Ramos (cell line): ENCODE data around the gene BHMT2.

Experiments used
- in situ Hi-C: fragments of 300-500 bp; cut with MboI; formaldehyde crosslinking; loops from one replicate; pipeline ENCODE4 v1.14.3; 2022; ENCODE audit warnings: low sequenced_read_pairs; ENCODE audit not compliant: unreplicated experiment

Gene BHMT2

DNA sequence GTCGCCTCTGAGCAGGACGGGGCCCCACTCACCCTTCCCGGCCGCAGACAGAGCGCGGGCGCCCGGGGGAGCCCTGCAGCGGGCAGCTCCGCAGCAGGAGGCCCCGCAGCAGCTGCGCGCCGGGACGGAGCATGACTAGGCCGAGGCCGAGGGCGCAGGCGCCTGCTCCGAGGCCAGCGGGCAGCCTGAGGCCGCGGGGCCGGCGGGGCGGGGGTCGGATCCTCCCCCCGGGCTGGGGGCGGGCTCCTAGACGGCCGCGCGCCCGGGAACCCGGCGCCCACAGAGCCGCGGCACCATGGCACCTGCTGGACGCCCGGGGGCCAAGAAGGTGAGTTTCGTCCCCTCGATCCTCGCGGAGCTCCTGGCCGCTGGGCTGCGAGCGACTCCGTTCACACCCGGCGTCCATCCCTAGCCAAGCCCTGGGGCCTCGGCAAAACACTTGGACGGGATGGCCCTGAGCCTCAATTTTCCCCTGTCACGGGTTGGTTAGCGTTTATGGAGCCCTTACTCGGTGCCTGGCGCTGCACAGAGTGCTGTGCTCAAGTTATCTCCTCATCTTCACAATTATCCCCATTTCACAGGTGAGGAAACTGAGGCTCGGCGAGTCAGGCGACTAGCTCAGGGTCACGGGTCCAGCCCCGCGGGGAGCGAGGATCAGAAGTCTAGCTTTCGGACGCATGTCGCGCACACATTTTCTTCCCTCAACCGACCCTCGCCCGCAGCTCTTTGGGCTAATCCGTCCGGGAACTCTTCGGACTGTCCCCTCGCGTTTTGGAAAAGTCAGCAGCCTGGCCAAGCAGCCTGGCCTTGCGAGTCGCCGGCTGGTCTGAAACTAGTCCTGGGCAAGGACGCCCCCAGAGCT, at the start of gene BHMT2, which contains the start of gene DMGDH:
Gene BHMT2, plus strand, starts transcription at position 280 of the 862 bp plus-strand sequence. Its CDS starts 16 bp downstream, at position 296.
Gene DMGDH, minus strand, starts transcription at position 187 of the 862 bp plus-strand sequence. Its CDS starts 54 bp downstream, at position 133.
- in situ Hi-C loops, result no loop called here

GRCh38 chr5:79020861-79021561, 48.6 kb upstream of the BHMT2 start:
- in situ Hi-C loops, result loop anchor here (10.0 to 25.0 kb wide), 3 partner anchors 94 to 1066 kb away; partner anchors contain the start of gene BHMT

GRCh38 chr5:79021753-79022152, 47.8 kb upstream of the BHMT2 start:
- in situ Hi-C loops, result loop anchor here (10.0 to 25.0 kb wide), 3 partner anchors 93 to 1066 kb away; partner anchors contain the start of gene BHMT

DNA sequence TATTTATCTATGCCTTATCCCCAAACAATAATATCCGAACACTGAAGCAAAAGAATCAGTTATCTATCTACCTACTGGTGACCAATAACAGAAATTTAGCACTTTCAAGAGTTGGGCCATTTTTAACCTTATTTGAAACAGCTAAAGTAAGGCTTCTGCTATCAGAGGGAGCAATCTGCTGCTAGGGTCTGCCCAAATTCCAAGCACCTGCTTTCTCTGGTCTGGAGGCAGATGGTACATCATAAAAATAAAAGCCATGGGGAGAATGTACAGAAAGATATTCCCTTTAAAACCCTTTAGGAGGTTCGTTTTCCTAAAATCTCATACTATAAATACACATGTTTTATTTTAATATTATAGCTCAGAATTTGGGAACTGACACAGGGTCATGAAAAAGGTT, 46.8 kb upstream of the BHMT2 start:
- in situ Hi-C loops, result loop anchor here (10.0 to 25.0 kb wide), 3 partner anchors 92 to 1065 kb away; partner anchors contain the start of gene BHMT

- in situ Hi-C loops, result loop anchor here (10.0 to 25.0 kb wide), 3 partner anchors 91 to 1064 kb away; partner anchors contain the start of gene BHMT
Observed at GRCh38 chr5:79023348-79023747, 46.2 kb upstream of the BHMT2 start.

DNA sequence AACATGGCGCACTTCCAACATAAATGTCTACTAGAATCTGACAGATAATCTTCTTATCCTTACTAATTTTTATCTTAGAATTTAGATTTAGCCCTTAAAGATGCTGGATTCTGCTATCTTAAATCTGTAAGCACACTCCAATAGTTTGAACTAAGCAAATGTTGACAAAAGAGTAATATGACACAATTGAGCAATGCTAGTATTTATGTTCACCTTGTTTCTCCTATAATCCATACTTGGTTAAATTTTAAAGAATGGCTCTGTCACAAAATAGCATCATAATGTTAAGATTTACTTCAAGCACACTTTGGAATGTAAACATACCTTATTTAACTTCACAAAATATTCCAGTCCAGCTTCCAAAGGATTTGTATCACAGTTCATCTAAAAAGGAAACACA, 45.6 kb upstream of the BHMT2 start:
- in situ Hi-C loops, result loop anchor here (10.0 to 25.0 kb wide), 3 partner anchors 91 to 1063 kb away; partner anchors contain the start of gene BHMT

DNA sequence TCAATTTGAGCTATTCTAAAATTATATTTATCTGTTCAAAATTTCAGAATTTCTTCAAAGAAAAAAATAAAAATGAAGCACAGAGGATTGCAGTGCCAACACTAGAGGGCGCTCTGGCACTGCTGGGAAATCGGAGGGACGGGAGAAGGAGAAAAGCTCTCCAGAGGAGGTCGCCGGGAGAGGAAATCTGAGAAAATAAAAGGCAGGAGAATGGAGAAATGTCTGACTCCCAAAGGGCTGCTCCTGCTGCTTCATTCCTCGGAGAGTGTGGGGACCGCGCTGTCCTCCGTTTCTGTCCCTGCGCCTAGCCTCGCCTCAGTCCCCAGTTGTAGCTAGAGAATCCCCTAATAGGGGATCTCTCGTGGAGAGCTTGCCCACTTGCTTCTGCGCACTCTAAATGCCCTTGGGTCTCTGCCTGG, 44.5 kb upstream of the BHMT2 start:
- in situ Hi-C loops, result loop anchor here (10.0 kb wide), 1 partner anchor 90 kb away; the partner anchor contains the start of gene BHMT

DNA sequence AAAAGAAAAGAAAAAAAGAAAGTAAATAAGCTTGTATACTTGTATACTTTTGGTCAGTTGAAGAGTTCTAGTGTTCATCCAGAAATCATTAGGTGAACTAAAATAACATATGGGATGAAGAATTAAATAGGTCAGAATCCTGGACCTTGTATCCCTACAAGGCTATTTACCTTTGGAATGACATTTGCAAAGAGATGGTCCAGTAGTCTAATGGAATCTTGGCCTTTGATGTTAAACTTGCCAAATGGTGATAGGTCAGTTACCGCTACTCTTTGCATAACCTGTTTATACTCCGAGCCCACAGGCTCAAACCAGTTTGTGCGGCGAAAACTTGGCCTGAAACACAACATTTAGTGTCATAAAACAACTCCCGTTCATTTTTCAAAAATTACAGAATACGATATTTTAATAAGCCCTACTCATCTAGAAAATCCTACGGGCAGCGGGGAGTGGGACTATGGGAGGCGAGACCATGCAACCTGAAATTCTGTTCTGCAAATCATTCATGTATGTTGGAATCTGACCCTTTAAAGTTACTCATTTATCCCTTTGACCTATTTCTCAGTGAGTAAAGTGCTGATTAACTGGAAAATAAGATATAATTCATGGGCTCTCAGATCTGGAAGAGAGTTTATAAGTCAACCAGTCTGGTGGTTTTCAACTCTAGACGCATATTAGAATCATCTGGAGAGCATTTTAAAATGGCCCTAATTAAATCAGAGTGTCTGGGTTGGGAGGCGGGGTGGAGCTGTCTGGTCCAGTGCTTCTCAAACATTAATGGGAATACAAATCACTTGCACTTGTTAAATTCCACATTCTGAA, 38.7 kb upstream of the BHMT2 start:
- in situ Hi-C loops, result no loop called here

DNA sequence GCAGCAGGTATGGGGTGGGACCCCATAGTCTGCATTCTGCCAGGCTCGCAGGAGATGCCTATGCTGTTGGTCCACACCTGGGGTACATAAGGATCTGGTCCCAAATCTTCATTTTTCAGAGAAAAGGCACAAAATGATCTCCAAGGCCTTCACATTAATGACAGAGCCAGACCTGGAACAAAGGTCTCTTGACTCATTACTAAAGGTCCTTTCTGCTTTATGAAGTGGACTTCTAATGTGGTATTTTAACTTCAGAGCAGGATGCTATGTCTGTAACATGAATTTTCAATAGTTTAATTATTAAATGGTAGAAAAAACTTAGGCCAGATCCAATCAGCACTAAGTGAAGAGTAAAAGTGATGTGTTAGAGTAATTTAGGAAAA, 38.1 kb upstream of the BHMT2 start:
- in situ Hi-C loops, result no loop called here

GRCh38 chr5:79032031-79032695, 37.4 kb upstream of the BHMT2 start:
- in situ Hi-C loops, result no loop called here

GRCh38 chr5:79032782-79033181, 36.8 kb upstream of the BHMT2 start:
- in situ Hi-C loops, result no loop called here

DNA sequence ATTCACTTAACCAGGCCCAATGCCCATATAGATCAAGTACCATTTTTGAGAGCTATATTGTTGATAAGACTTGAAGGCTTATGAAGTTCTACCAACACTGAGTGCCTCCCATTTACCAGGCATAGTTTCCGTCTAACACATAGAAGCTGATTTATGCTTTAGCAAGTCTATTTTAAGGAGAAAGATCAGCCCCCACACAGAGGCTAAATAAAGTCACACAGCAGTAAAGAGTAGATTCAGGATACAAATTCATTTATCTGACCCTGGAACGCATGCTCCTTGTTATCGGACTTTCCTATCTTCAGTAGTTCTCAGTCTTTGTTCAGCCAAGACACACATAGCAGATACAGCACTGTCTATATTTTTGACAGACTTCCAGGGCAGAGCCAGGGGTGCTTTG, 34.3 kb upstream of the BHMT2 start:
- in situ Hi-C loops, result no loop called here

- in situ Hi-C loops, result no loop called here
Observed at GRCh38 chr5:79036769-79037168, 32.8 kb upstream of the BHMT2 start.

GRCh38 chr5:79042188-79042587, 27.4 kb upstream of the BHMT2 start:
- in situ Hi-C loops, result no loop called here

- in situ Hi-C loops, result no loop called here
Observed at GRCh38 chr5:79047199-79047598, 22.4 kb upstream of the BHMT2 start.

GRCh38 chr5:79048437-79048836, 21.1 kb upstream of the BHMT2 start:
- in situ Hi-C loops, result no loop called here

DNA sequence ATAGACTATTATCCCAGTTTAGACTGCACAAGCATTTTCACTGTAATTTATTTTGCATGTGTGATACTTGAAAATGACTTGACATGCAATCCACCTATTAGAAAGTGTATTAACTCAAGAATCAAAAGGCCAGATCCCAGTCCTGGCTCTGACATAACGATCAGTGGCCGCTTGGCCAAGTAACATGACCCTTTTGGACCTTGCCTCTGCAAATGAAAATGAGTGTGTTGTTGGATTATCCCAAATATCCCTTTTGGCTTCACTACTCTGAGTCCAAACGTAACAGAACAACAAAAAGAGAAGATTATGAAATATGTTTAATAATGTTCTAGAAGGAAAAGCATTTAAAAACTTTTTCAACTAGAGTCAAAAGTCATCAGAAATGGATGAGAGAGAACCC, 19.1 kb upstream of the BHMT2 start:
- in situ Hi-C loops, result no loop called here

- in situ Hi-C loops, result no loop called here
Observed at GRCh38 chr5:79053321-79053720, 16.2 kb upstream of the BHMT2 start.

DNA sequence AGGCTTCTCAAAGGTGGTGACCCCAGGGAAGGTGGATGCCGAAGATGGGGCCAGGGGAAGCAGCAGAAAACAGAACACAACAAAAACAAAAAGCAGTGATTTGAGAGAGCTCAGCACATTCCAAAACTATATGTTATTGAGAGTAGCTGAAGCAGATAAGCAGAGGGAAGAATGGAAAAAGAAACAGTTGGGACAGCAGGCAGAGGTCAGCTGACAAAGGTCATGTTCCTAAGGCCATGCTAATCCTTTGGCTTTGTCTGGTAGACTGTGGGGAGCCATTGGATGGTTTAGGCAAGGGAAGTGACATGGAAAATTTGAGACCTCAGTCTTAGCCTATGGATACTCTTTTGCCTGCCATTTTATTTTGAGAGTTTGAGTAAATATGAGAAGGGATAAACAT, 14.6 kb upstream of the BHMT2 start:
- in situ Hi-C loops, result no loop called here
